HCT116 (cell line): Measurements from ENCODE around the gene SPTLC1. TPM values are rescaled to one million over a fixed set of nuclear protein-coding genes. Genes with fewer than 3 reads are reported as not detected.

Source experiments
- ATAC-seq: fragments of 200-7000 bp; cut with Tn5 transposase; 2 replicates; pipeline ENCODE4 v1.9.1; 2020; ENCODE audit warnings: mild to moderate bottlenecking, moderate library complexity
- BruUV-seq: library from RNA; stranded (reverse); fragments of 400-500 nt; replicated peaks from 2 replicates; lab custom pipeline; 2021; lab: Mats Ljungman, UMichigan
- CTCF ChIA-PET: fragments of 300-600 bp; sonication (Branson Sonifier 250); formaldehyde crosslinking; loops from one replicate; lab custom pipeline; 2021; ENCODE audit warnings: antibody characterized with exemption; lab: Charles Lee
- POLR2A ChIA-PET: fragments of 300-600, 350-600 bp; sonication (Branson Sonifier 250); formaldehyde crosslinking; loops from one replicate; lab custom pipeline; 2021; ENCODE audit warnings: antibody characterized with exemption; lab: Charles Lee
- RAD21 ChIA-PET, 2 experiments: fragments of 300-600 bp; sonication (Branson Sonifier 250); formaldehyde crosslinking; loops; one replicate each; lab custom pipeline; 2023; ENCODE audit warnings: low total read pairs in 2 of 2; ENCODE audit not compliant: uncharacterized antibody in 2 of 2, unreplicated experiment in 2 of 2, low non-redundant PET in 1 of 2; lab: Charles Lee
- DNase-seq: peaks from one replicate; pipeline ENCODE4 v3.0.0-alpha.2; 2010; ENCODE audit warnings: low read depth, low spot score
- H2AFZ ChIP-seq: fragments of 200-600 bp; shearing (Covaris generic), sonication (generic); 2 replicates; pipeline ENCODE4 v1.6.1; 2017; ENCODE audit warnings: low read depth, mixed run types, mixed read lengths, antibody characterized with exemption, low read length; ENCODE audit not compliant: poor library complexity, severe bottlenecking
- H3K27ac ChIP-seq: 2 replicates; pipeline ENCODE4 v1.5.1; 2012; ENCODE audit warnings: low read depth, low read length
- H3K27me3 ChIP-seq: fragments of 200-600 bp; sonication (generic); 2 replicates; pipeline ENCODE4 v1.6.1; 2016; ENCODE audit warnings: mixed run types, low read length, mixed read lengths; ENCODE audit not compliant: insufficient read depth
- H3K36me3 ChIP-seq, 2 experiments: fragments of 200-500 bp in 1 of 2; fragments of 200-600 bp in 1 of 2; sonication (Bioruptor generic) in 1 of 2; sonication (generic) in 1 of 2; 2 replicates each; pipeline versions ENCODE4 v1.5.1 to v1.6.1; 2014 to 2016; ENCODE audit warnings: low read length in 2 of 2, inconsistent platforms in 1 of 2, mixed read lengths in 1 of 2, mixed run types in 1 of 2; ENCODE audit not compliant: insufficient read depth in 2 of 2, control insufficient read depth in 1 of 2
- H3K4me1 ChIP-seq, 2 experiments: fragments of 200-600 bp in 1 of 2; sonication (generic) in 1 of 2; 2 replicates each; pipeline versions ENCODE4 v1.5.1 to v1.6.1; 2012 to 2017; ENCODE audit warnings: low read length in 2 of 2, inconsistent platforms in 1 of 2, mild to moderate bottlenecking in 1 of 2, mixed read lengths in 1 of 2, mixed run types in 1 of 2, moderate library complexity in 1 of 2; ENCODE audit not compliant: insufficient read depth in 2 of 2, control insufficient read depth in 1 of 2
- H3K4me2 ChIP-seq: fragments of 200-600 bp; sonication (generic); 2 replicates; pipeline ENCODE4 v1.6.1; 2017; ENCODE audit warnings: mixed run types, low read length, mixed read lengths
- H3K4me3 ChIP-seq, 2 experiments: fragments of 200-600 bp in 1 of 2; sonication (generic) in 1 of 2; replicated peaks in 1 of 2; 2 replicates each; pipeline ENCODE4 v1.5.1; 2011 to 2016; ENCODE audit warnings: low read length in 2 of 2, control low read depth in 1 of 2, low read depth in 1 of 2, mild to moderate bottlenecking in 1 of 2, mixed read lengths in 1 of 2, mixed run types in 1 of 2
- H3K79me2 ChIP-seq: fragments of 200-600 bp; sonication (generic); 2 replicates; pipeline ENCODE4 v1.6.1; 2017; ENCODE audit warnings: mild to moderate bottlenecking, mixed run types, low read length, moderate library complexity, mixed read lengths; ENCODE audit not compliant: insufficient read depth
- H3K9ac ChIP-seq: fragments of 200-600 bp; sonication (generic); 2 replicates; pipeline ENCODE4 v1.6.1; 2016; ENCODE audit warnings: low read length, mixed read lengths
- H3K9me2 ChIP-seq: fragments of 200-600 bp; sonication (generic), shearing (Covaris generic); 2 replicates; pipeline ENCODE4 v1.6.1; 2017; ENCODE audit warnings: mixed run types, mild to moderate bottlenecking, moderate library complexity; ENCODE audit not compliant: insufficient read depth
- H3K9me3 ChIP-seq, 2 experiments: fragments of 200-500 bp in 1 of 2; fragments of 200-600 bp in 1 of 2; sonication (Bioruptor generic) in 1 of 2; sonication (generic) in 1 of 2; 2 replicates each; pipeline ENCODE4 v1.6.1; 2014 to 2017; ENCODE audit warnings: low read length in 2 of 2, mixed read lengths in 2 of 2, inconsistent platforms in 1 of 2, low read depth in 1 of 2, mild to moderate bottlenecking in 1 of 2, mixed run types in 1 of 2, moderate library complexity in 1 of 2; ENCODE audit not compliant: control insufficient read depth in 1 of 2, insufficient read depth in 1 of 2
- H4K20me1 ChIP-seq: fragments of 200-600 bp; sonication (generic), shearing (Covaris generic); 2 replicates; pipeline ENCODE4 v1.6.1; 2017; ENCODE audit warnings: mixed run types, mild to moderate bottlenecking, moderate library complexity; ENCODE audit not compliant: insufficient read depth
- ATF3 ChIP-seq: IDR thresholded peaks from 2 replicates; pipeline ENCODE4 v1.6.1; 2012
- CEBPB ChIP-seq: IDR thresholded peaks from 2 replicates; pipeline ENCODE4 v1.6.1; 2012; ENCODE audit warnings: low read depth
- EGR1 ChIP-seq: IDR thresholded peaks from 2 replicates; pipeline ENCODE4 v1.6.1; 2012; ENCODE audit warnings: low read depth
- ELF1 ChIP-seq: IDR thresholded peaks from 2 replicates; pipeline ENCODE4 v1.6.1; 2012; ENCODE audit warnings: low read depth, borderline replicate concordance
- POLR2A ChIP-seq: IDR thresholded peaks from 2 replicates; pipeline ENCODE4 v1.7.0; 2011; ENCODE audit warnings: borderline replicate concordance; ENCODE audit not compliant: insufficient read depth, insufficient read length; ENCODE audit errors: extremely low read depth
- POLR2AphosphoS5 ChIP-seq: IDR thresholded peaks from 2 replicates; pipeline ENCODE4 v1.6.1; 2011; ENCODE audit warnings: mild to moderate bottlenecking, low read depth, low read length, moderate library complexity
- RAD21 ChIP-seq: IDR thresholded peaks from 2 replicates; pipeline ENCODE4 v1.6.1; 2012; ENCODE audit warnings: low read depth, mild to moderate bottlenecking
- REST ChIP-seq: IDR thresholded peaks from 2 replicates; pipeline ENCODE4 v1.6.1; 2012; ENCODE audit warnings: low read depth
- YY1 ChIP-seq: IDR thresholded peaks from 2 replicates; pipeline ENCODE4 v1.6.1; 2011; ENCODE audit warnings: low read length, low read depth, moderate library complexity, mild to moderate bottlenecking; ENCODE audit not compliant: insufficient replicate concordance; ENCODE audit errors: extremely low read depth
- ZBTB33 ChIP-seq: IDR thresholded peaks from 2 replicates; pipeline ENCODE4 v1.6.1; 2011; ENCODE audit warnings: mild to moderate bottlenecking, low read length, moderate library complexity; ENCODE audit not compliant: insufficient replicate concordance; ENCODE audit errors: extremely low read depth
- ZFX ChIP-seq: fragments of 450-650 bp; IDR thresholded peaks from 2 replicates; pipeline ENCODE4 v1.6.1; 2017
- ZNF274 ChIP-seq: fragments of 200-500 bp; sonication (Bioruptor generic); IDR thresholded peaks from 2 replicates; pipeline ENCODE4 v1.6.1; 2014; ENCODE audit warnings: mild to moderate bottlenecking, low read depth, low read length, inconsistent platforms
- intact Hi-C: fragments of 100-400 bp; cut with micrococcal nuclease; formaldehyde crosslinking; loops from 2 replicates; pipeline ENCODE4 v1.10.0; 2022
- total RNA-seq: library from RNA; stranded (reverse); gene quantifications from one replicate; pipeline ENCODE4 v1.2.1, GENCODE V29; 2021; ENCODE audit not compliant: unreplicated experiment

The SPTLC1 gene
- total RNA-seq, 1 experiment from 2014 or later = 81.7 TPM

GRCh38 chr9:92141144-92142129 is 26.2 kb upstream of the SPTLC1 start:
- Histone ChIP-seq H3K27me3 (0 out of 2 replicates have a peak, but pooled peaks cover 3% of the 10 kb centered on the region), H3K4me2 (peak overlapping the region; percentile 63)
- intact Hi-C loops = no loop called here
- TF ChIP-seq ZBTB33 = no peak
- no peak for TF ChIP-seq ZFX
- TF ChIP-seq YY1 = no peak
- no peak for TF ChIP-seq POLR2AphosphoS5
- no peak for TF ChIP-seq ATF3
- TF ChIP-seq RAD21 = no peak
- no peak for TF ChIP-seq POLR2A
- TF ChIP-seq ZNF274 = no peak
- no peak for TF ChIP-seq CEBPB
- no peak for TF ChIP-seq REST
- TF ChIP-seq ELF1 = no peak
- no peak for TF ChIP-seq EGR1
- TF ChIP-seq, all 23 proteins: peak for 0
- ATAC-seq (peak; percentile 23), DNase-seq (no peak)
- H3K27ac ChIP-seq = no peak overlapping the region; the same call in 1 of the 2 replicates
- no peak overlapping the region for H3K9ac ChIP-seq
- ChIA-PET RAD21 (no interaction called here), POLR2A (no interaction called here), CTCF (interaction anchor here (1.0 to 4.5 kb wide), 14 partner anchors 30 to 650 kb away, joined by 3 to 38 read pairs (median 6); partner anchors contain the start of gene IPPK)
- no peaks in the 10 kb centered on the region for H3K9me2 ChIP-seq
- H3K9me3 ChIP-seq = no peaks in the 10 kb centered on the region
- H3K4me3 ChIP-seq = peak overlapping the region; percentile 17 to 37
- peaks cover 6 to 14% of the 10 kb centered on the region in 2 experiments for H3K4me1 ChIP-seq
- H4K20me1 ChIP-seq = no peaks in the 10 kb centered on the region
- peak overlapping the region; percentile 45 for H2AFZ ChIP-seq
- no peaks in the 10 kb centered on the region for H3K79me2 ChIP-seq
- H3K36me3 ChIP-seq = no peaks in the 10 kb centered on the region
- no TSS peak for BruUV-seq
